HG03175 (cell line): ENCODE results near the gene GREM2.

Experiments
- ATAC-seq: cut with Tn5 transposase; IDR thresholded peaks from one replicate; pipeline ENCODE4 v1.9.1; 2021; ENCODE audit warnings: mild to moderate bottlenecking, moderate library complexity; ENCODE audit not compliant: unreplicated experiment

The GREM2 gene

DNA sequence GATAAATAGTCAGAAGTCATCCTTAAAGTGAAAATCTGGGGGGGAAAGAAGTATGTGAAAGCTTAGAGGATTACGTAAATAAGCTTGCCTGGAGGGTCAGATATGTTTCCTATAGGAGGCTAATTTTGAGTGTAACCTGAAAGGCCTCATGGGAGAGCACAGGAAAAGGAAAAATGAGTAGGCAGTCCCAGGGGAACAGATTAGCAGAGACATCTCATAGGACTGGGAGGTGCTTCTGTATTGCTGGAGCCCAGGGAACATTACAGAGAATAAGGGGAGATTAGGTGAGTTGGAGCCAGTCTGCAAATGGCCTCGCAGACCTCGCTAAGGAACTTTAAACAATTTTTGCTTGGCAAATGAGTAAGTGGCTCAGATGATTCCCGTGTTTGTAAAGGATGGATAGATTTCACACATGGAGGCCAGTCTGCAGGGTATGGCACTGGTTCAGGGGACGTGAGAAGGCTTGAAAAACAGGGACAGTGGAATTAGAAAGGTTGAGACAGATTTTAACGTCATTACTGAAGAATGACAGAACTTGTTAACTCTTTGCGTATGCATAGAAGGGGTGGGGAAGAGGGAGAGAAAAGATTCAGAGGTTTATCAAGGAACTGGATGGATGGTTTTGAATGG is 149.1 kb downstream of the GREM2 start:
- no peak for ATAC-seq

DNA sequence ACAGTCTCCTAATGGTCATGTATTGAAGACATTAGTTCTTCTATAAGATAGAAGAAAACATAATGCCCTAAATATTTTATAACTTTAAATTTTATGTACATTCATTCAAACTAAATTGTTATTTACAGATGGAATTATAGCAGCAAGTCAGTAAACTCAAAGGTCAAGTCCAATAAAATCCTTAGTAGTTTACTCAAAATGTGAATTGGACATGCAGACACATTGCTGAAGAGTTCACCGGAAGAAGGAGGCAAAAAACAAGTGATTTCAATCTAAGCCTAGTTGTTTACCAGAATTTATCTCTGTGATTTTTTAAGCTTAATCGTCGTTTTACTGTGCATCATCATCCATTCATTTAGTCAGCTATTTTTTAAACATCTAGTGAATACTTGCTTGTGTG is 149.7 kb downstream of the GREM2 start:
- no peak for ATAC-seq

DNA sequence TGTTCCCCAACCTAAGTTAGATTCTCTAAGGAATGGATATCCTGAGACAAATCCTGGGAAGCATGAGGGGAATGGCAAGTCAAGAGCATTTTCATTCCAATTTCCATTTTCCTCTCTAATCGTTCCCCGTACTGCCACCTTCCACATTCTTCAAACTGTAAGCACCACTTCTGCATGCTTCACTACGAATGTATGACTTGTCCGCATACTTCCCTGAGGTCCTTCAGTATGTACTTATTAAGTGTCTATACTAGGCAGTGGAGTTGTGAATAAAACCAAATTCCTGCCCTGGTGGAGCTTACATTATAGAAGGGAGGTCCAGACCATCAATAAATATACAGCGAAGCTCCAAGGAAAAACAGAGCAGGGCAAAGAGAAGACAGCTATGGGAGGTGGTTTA is 154.8 kb downstream of the GREM2 start:
- ATAC-seq, result no peak

DNA sequence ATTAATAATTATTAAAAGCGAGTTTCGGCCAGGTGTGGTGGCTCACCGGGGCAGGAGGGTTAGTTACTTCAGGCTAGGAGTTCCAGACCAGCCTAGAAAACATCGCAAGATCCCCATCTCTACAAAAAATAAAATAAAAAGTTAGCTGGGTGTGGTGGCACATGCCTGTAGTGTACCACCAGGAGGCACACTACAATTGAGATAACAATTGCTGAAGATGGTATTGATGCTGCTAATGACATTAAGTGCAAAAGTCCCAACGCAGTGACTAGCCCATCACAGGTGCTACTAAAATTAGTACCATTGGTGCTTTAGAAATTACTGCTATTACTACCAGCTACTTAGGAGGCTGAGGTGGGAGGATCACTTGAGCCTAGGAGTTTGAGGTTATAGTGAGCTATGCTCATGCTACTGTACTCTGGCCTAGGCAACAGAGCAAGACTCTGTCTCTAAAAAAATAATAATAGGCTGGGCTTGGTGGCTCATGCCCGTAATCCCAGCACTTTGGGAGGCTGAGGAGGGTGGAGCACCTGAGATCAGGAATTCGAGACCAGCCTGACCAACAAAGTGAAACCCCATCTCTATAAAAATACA is 156.6 kb downstream of the GREM2 start:
- ATAC-seq, result no peak

DNA sequence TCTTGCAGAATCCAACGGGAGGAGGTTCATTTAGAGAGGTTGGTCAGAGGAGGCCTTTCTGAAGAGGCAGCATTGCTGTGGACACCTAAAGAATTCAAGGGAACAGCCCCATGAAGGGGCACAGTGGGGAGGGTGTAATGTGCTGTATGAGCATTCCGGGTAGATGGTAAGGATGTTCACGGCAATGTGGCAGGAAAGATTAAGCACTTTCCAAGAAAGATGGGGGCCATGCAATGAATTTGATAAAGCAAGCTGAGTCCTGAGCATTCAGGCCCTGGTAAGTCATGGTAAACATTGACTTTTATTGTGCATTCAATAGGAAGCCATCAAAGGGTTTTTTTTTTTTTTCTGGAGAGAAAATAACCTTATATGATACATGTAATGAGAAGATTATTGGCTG is 166.6 kb downstream of the GREM2 start:
- no peak for ATAC-seq

DNA sequence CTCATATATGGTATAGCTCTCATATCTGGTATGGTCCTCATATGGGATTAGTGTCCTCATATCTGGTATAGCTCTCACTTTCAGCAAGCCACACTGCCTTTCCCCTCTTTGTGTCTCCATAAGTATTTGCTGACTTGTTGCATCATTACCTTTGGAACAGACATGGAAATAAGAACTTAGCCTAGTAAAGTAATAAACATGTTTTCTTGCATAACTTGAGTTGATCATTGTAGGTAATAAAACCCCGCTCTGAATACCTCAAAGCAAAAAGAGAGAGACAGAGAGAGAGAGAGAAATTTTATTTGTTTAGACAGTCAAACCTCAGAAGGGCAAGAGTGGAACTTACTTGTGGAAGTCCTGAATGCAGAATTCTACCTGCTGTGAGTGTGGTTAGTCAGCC is 170.3 kb downstream of the GREM2 start:
- no peak for ATAC-seq
